GM18909 (cell line): Measurements from ENCODE around the gene LIN7C.

Source experiments
- ATAC-seq: cut with Tn5 transposase; IDR thresholded peaks from one replicate; pipeline ENCODE4 v1.9.1; 2021; ENCODE audit warnings: mild to moderate bottlenecking; ENCODE audit not compliant: unreplicated experiment, poor library complexity

LIN7C gene

DNA sequence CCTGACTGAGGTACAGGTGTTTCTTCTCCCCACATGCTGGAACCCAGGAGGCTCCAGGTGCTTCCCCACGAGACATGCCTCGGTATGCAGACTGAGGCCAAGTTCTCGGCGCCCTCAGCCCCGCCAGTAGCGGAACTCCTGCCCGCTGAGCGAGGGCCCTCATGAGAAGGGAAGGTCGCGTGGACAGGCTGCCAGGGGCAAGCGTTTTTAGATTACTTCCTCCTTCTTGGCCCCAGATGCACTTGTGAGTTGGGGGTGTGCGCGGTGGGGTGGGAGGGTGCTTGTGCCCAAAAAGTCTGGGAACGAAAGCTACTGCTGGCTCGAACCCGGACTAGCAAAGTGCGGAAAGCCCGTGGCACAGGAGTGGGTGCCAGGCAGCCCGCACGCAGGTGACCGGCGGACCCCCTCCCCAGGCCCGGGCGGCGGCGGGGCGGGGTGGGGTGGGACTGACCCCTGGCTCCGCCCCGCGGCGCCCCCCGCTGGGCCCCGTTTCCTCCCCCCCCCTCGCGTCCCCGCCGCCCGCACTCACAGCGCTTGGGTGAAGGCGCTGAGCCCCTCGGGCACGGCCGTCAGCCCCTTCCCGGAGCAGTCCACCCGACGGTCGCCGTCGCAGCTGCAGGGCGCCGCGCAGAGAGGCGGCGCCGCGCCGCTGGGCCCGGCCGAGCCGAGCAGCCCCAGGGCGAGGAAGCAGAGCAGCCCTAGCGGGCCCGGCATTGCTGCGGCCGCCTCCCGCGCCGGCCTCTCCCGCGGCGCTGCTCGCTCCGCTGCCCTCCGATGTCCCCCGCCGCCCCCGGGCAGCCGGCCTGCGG is 34.8 kb downstream of the LIN7C start:
- ATAC-seq, result peak; percentile 44

DNA sequence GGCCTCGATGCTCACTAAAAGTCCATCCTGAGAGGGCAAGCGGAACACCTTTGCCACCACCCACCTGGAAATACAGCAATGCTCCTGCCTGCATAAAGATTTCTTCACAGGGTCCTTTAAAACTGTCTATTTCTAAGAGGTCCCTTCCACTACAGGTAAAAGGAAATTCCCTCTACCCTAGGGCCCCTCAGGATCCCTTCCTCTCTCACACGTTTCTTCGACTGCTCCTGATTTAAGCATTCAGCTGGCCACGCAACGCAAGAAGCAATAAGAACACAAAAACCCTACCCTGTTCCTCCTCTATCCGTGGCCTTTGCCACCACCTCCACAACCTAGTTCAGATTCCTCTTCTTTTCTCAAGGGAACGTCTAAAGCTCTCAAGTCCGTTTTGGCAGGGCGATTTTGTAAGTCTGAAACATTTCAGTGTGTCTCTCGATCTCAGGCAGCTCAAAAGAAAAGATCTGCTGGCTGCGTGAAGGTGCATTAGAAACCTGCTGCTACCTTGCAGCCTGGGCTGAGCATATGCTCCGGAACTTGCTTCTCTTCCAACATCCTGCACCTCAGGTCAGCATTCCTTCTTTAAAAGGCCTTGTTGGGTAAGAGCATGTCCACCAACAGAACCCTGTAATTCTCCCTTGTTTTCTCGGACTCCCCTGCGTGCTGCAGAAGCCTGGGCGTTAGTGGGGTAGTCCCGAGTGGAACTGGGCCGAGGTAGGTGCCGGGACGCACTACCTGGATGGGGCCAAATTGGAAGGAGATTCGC is 35.6 kb downstream of the LIN7C start:
- ATAC-seq, result no peak

DNA sequence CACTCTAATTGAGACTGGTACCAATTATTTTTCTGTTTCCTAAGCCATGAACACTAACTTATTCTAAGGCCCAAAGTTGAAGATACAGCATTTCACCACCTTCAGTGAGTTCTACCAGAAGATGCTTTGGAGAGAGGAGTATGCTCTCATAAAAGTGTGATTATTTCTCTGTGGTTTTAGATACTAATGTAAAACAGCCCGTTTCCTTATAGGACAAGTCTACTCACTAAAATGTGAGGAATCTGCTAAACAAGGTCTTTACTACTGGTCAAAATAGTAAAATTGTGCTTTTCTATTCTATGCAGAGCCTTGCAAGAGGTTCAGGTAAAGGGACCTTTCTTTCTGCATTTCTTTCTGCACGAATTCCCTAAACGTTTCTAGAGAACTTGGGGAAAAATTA is 36.4 kb downstream of the LIN7C start:
- no peak for ATAC-seq

DNA sequence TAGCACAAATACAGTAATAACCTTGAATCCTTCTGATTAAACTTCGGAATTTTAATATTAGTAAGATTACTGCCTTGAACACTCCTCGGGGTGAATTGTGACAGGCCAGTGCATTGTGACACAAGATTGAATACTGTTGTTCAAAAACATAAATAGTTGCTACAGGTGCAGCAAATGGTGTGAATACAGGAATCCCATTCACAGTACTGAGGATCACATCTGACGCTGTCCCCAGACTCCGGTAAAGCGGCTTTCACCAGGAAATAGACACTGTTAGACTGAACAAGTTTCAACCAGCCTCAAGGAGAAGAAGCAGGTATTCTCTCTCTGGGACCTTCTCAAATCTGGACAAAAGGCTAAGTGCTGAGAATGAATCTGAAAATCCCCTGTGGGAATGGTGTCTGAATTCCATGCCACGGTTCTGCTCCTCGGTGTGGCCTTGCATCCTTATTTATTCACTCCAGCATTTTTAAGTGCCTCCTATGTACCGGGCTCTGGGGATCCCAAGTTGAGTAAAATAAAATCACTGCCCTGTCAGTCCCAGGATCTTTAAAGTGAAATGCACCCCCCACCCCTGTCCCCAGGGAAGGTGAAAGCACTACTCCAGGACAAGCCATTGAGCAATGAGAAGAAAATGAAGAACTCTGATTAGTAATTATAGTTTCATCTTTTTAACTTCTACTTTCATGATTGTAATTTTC is 37.4 kb downstream of the LIN7C start:
- ATAC-seq, result no peak

DNA sequence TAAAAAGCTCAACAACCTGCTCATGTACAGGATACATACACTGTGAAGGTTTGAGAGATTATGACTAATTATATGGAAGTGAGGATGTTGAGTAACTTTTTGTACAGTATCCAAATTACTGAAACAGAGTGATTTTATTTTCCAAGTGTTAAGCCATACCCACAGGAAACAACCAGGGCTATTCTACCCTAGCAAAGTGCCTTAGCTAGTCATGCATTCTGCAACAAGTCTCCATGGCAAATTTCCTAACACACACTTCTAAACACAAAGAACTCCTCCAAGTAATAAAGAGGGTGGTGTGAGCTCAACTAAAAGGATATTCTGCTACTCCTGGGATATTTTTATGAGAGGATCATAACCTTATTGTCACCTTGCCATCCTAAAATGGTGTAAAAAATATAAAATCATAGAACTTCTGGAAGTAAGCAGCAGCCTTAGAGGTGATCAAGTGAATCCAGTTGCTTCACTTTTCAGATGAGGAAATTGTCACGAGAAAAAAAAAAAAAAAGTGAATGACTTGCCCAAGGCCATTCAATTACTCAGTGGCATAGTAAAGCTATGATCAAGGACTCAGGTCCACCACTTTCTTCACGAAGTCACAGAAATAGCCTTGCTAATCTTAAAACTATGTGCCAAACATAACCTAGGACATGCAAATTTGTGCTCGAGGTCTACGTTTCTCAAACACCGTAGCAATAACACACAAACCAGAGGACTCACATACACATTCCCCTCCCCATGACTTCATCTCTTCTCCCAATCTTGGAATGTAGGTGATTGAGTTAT is 38.2 kb downstream of the LIN7C start:
- ATAC-seq, result no peak

DNA sequence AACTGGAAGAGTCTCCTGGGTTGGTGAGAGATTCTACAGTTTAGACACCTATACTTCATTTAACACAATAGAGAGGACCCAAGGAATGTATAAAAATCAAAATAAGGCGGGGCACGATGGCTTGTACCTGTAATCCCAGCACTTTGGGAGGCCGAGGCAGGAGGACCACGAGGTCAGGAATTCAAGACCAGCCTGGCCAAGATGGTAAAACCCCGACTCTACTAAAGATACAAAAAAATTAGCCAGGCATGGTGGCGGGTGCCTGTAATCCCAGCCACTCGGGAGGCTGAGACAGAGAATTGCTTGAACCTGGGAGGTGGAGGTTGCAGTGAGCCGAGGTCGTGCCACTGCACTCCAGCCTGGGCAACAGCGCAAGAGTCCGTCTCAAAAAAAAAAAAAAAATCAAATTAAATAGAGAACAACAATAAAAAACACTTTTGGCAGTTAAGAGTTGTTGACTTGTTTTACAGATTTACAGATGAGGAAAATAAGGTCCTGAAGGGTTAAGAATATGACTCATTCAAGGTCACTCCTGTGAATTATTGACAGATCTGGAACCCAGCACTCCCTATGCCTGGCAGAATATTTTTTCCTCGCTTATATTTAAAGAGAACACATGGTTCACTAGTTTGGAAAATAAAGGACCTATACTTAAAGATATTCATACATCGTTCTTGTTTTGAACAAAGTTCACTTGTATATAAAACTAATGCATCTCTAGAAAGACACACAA is 39.2 kb downstream of the LIN7C start:
- no peak for ATAC-seq

DNA sequence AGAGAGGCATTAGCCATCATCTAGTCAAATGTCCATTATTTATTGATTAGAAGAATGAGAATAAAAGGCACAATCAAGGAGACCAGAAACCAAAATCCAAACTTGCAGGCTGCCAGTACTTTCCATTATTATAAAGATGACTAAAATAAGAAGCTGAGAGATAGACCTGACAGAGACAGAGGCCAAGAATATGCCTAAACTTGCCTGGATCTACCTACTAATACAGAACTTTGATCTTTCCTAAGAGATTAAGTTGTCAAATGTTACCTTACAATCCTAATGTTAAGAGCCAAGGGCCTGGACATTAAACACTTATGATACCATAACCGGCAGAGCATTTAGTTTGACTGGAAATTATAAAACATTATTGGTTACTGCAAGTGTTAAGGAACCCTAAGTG is 40.2 kb downstream of the LIN7C start:
- ATAC-seq, result no peak

DNA sequence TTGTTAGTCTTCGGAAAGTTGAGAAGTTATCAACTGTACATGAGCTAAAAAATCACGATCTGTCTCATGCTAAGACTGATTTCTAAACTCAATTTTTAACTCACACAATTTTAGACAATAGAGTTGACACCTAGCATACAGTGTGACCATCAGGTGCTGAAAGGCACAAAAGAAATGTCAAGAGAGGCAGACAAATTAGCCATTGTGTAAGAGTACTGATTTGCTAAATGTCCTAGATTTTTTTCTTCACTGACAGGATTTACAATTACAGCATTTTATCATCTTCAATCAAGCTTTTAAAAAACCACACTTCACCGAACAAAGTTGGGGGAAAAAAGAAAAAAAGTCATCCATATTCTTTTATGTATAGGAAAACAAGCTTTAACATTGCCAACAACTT is 40.9 kb downstream of the LIN7C start:
- ATAC-seq, result no peak

DNA sequence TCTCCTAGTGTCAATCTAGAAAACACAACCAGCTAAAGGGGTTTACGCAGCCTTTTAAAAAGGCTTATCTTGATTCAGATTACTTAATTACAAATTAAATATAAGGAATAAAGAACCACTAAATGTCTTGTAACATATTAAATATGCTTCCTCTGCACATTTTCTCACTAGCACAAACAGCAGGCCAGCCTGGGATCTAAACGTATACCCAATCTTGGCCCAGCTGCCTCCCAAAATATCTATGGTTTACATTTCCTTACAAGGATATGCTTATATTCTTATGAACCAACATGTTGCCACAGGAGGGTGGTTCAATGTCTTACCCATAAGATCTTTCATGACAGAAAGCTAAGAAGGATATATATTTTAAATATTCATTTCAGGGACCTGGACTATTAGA is 41.7 kb downstream of the LIN7C start:
- ATAC-seq, result no peak

DNA sequence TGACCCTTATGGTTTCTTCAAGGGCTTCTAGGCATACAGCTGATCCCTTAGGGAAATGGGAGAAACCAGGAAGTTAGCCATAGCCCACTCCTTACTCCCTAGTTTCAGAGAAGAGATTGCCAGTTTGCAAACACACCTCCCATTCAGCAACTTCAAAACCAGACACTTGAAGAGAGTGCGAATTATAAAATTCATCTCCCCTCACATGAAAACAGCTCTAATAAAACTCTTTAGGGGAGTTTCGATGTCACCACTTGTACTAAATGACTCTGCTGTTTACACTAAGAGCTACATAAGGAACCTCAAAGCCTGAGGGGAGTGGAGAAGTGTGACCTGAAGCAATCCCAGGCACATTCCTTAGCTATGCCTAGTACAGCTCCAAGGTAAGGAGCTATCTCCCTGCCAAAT is 42.3 kb downstream of the LIN7C start:
- ATAC-seq, result no peak

DNA sequence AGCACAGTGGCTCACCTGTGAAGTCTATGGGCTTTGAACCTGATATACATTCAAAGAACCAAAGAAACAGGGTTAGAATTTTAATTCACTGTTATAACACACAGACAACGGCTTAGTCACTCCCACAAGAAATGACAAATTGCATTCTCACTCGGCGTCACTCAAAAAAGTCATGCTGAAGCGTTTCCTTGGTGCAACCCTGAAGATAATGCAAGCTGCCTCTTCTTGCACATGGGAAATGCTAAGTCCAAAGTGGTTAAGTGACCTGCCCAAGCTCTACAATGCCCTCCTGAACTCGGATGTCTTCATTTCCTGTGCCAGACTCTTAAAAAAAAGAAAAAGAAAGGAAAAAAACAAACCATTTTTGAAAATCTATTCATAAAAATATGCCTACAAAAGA is 44.0 kb downstream of the LIN7C start:
- no peak for ATAC-seq

DNA sequence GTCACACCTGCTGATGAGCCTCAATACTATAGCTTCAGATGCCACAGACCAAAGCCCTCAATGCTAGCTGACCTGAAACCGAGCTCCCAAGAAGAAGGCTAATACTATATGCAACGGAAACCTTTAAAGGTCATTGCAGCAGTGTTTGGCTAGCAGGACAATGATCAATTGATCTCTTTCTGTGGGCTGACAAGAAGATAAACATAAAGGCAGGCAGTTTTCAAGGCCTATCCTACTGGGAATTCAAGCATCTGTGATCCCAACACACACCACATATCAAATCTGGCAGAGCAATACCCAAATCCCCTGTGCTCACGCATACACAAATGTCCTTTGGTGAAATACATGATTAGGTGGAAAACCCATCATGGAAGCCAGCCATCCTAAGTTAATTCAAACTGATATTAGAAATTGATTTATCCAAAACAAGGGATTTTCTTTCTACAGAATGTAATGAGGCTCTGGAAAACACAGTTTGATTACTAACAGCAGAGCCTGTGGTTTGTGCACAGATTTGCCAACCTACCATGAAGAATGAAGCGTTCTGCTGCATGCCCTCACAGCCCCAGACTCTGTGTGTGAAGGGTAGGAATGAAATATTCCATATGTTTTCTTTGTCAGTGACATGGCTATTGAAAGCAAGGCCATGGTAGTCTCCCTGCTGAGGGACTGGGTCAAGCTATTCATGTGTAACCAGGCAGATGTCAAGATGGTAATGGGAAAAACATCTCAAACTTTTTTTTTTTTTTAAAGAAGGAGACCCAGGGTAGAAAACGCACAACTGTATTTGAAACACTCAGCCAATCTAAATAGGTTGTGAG is 46.2 kb downstream of the LIN7C start:
- no peak for ATAC-seq

DNA sequence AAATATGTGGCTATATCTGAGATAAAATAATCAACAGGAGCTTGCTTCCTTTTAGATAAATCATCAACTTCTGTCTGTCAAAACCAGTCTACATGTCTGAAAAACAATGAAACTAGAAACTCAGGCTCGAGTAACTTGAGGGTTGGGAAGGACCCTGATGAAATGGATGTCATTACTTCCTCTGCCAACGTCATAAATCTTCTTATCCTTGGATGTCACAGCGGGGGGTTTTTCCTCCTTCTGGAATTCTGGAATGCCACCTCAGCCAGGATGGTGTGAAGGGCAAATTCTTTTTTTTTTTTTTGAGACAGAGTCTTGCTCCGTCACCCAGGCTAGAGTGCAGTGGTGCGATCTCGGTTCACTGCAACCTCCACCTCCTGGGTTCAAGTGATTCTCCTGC is 47.4 kb downstream of the LIN7C start:
- ATAC-seq, result no peak

DNA sequence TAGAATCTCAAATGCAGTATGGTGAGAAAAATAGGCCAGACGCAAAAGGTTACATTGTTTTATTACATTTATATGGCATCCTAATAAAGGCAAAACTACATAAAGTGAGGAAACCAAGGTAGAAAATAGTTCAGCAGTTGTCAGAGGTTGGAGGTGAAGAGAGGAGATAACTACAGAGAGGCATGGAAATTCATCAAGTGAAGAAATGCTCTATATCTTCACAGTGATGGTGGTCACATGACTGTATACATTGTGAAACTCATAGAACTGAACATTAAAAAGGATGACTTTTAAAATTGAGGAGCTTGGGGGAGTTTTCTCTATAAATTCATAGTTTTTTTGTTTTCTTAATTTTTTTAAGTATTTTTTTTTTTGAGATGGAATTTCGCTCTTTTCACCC is 48.4 kb downstream of the LIN7C start:
- ATAC-seq, result no peak

DNA sequence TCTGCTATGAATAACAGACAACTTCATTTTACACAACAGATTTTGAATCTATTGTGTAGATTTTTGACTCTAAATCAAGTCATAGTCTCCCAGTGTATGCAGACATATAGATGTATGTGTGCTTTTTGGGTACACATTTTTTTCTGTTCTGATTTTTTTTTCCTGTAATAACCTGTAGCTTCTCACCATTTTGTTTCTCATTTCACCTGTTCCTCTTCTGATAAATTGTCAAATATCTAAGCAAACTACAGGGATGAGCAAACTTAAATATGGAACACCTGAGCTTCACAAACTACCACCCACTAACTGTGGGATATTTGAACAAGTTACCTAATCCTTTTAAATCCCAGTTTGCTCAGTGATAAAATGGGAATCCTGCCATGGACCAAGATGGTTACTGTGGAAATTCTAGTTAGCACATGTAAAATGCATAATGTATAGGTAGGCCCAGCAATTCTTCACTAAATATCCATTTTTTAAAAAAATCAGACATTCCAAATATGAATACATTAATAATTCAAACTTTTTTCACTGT is 49.7 kb downstream of the LIN7C start:
- ATAC-seq, result no peak

DNA sequence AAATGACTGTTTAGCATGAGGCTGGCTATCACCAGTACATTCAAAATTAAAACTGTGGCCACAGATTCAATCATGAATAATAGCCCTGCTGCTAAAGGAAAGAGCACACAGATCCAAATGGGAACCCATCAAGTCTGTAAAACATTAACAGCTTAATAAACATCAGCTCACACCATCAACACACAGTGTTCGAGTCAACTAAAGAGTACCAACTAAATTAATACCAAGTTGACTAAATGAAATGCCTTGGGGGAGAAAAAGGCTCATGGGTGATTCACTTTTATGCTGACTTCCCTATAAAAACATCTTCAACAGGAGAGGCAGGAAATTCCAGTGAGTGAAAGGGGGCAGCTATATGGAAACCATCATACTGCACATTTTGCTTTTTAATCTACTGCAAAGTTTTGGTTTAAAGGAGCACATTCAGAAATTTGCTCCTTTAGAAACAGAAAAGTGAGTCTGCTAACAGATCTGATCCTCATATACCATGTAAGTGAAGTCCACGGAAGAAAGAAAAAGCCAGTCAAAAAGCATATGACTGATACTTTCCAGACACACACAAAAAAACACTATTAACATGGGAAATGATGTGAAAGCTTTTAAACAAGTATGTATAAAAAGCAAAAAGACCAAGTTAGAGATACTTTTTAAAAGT is 50.3 kb downstream of the LIN7C start:
- ATAC-seq, result no peak

DNA sequence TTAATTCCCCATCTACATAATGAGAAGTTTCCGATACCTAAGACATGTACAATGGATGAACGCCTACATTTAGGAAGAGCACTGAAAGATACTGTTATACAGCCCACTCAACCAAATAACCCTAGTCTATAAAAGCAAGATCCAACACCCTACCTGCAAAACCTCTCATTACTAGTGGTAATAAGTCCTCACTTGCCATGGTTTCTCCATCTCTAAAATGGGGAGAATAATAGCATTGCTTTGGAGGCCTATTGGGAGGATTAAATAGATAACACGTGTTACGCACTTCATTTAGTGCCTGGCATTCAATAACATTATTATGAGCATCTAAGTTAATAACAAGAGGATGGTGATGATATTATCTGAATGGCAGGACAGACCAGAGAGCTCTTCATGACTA is 50.9 kb downstream of the LIN7C start:
- no peak for ATAC-seq

DNA sequence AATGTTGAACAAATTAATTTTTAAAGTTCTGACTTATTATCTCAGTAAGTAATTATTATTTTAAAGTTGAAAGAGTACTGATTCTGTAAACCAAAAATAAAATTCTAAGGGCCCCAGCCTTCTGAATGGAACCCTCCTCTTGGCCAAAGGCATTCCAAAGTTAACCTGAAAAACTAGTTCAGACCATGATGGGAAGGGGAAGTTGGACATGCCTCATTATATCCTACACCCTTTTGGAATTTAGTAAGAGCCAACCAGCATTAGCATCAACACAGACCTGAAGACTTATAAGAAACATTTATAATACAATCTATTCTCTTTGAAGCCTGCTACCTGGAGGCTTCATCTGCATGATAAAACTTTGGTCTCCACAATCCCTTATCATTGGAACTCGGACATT is 52.9 kb downstream of the LIN7C start:
- no peak for ATAC-seq
